Measurements from ENCODE around the gene KLHDC9.

- TF ChIP-seq CTCF (IDR thresholded peaks at IDR 0.05 in 2 of 3, conservative IDR thresholded peaks at IDR 0.05 in 1 of 3; ENCODE audit: insufficient read depth in 2 of 3, low read depth in 1 of 3, low read length in 3 of 3) = no peak
- TF ChIP-seq BDP1 (IDR thresholded peaks at IDR 0.05; ENCODE audit: insufficient read depth, insufficient read length) = no peak
- TF ChIP-seq SLC30A9 (CRISPR knock-in tag; IDR thresholded peaks at IDR 0.05) = no peak
- TF ChIP-seq HNRNPLL (IDR thresholded peaks at IDR 0.05; ENCODE audit: low read depth, low read length, poor library complexity, severe bottlenecking) = no peak
- TF ChIP-seq EP300 (IDR thresholded peaks at IDR 0.05; ENCODE audit: low read length) = no peak
- no peak for TF ChIP-seq GATA2 (CRISPR knock-in tag; IDR thresholded peaks at IDR 0.05)
- TF ChIP-seq TAF9B (IDR thresholded peaks at IDR 0.05; ENCODE audit: partially characterized antibody) = no peak
- TF ChIP-seq EP400 (IDR thresholded peaks at IDR 0.05) = no peak
- TF ChIP-seq SIRT6 (IDR thresholded peaks at IDR 0.05; ENCODE audit: low read depth, low read length) = no peak
These were observed 29.6 kb upstream of the KLHDC9 start for GRCh38 chr1:161068306-161069234.

Measured in K562 (cell line).